GM12801 (cell line): ENCODE results near the gene MESD.

Experiments
- CTCF ChIP-seq: IDR thresholded peaks from one replicate; pipeline ENCODE4 v1.5.1; 2011; ENCODE audit warnings: control low read depth; ENCODE audit not compliant: insufficient read length; ENCODE audit errors: extremely low read depth

MESD gene

GRCh38 chr15:80957556-80957955, 32.1 kb downstream of the MESD start:
- no peak for TF ChIP-seq CTCF

- no peak for TF ChIP-seq CTCF
Observed at GRCh38 chr15:80953953-80954778, 35.5 kb downstream of the MESD start.

GRCh38 chr15:80953001-80953952, 36.3 kb downstream of the MESD start:
- TF ChIP-seq CTCF: no peak

GRCh38 chr15:80951941-80952340, 37.7 kb downstream of the MESD start:
- TF ChIP-seq CTCF: no peak

- TF ChIP-seq CTCF: no peak
Observed at GRCh38 chr15:80950291-80951078, 39.1 kb downstream of the MESD start.

- no peak for TF ChIP-seq CTCF
Observed at GRCh38 chr15:80949756-80950155, 39.9 kb downstream of the MESD start.
